Myocyte (in vitro differentiated cells): ENCODE measurements around the gene GMPPB. TPM values are rescaled to one million over a fixed set of nuclear protein-coding genes. Genes with fewer than 3 reads are reported as not detected.
A peak's percentile ranks its signal among the peaks of the same experiment; 100 is the strongest.
"Not testable (repeated sequence)": the region's sequence is repeated elsewhere in the genome, so short reads cannot be mapped to it uniquely, and the experiment has no call there.

Experiments
- DNase-seq: peaks from one replicate; pipeline ENCODE4 v3.0.0-alpha.2; 2012; ENCODE audit warnings: low read depth
- total RNA-seq: library from RNA; depleted of rRNA; stranded (reverse); fragments of >200 nt; gene quantifications from 2 replicates; pipeline ENCODE4 v1.2.3, GENCODE V29; 2014

The GMPPB gene
- total RNA-seq, 1 donor from 2014 or later: 30.0 TPM

GRCh38 chr3:49694409-49695070 is 29.2 kb downstream of the GMPPB start:
- DNase-seq: peak; percentile 91

- not testable (repeated sequence) for DNase-seq
These were observed 32.3 kb downstream of the GMPPB start for GRCh38 chr3:49691481-49691880.

- DNase-seq: not testable (repeated sequence)
These were observed 32.9 kb downstream of the GMPPB start for GRCh38 chr3:49690856-49691255.

GRCh38 chr3:49689908-49690624 is 33.7 kb downstream of the GMPPB start:
- DNase-seq: not testable (repeated sequence)

GRCh38 chr3:49689046-49689907 is 34.5 kb downstream of the GMPPB start, which contains the start of the genes MST1 and RNF123:
Gene MST1 (minus strand): TSS chr3:49689474. CDS start chr3:49688691, 783 bp downstream.
Gene RNF123 (plus strand): TSS chr3:49689557. CDS start chr3:49691166, 1,609 bp downstream.
- peak; percentile 94 for DNase-seq

GRCh38 chr3:49688338-49689045 is 35.3 kb downstream of the GMPPB start:
- DNase-seq: not testable (repeated sequence)

- not testable (repeated sequence) for DNase-seq
These were observed 36.3 kb downstream of the GMPPB start for GRCh38 chr3:49687424-49687795.

- not testable (repeated sequence) for DNase-seq
These were observed 36.9 kb downstream of the GMPPB start for GRCh38 chr3:49686769-49687423.

GRCh38 chr3:49686346-49686745 is 37.4 kb downstream of the GMPPB start:
- not testable (repeated sequence) for DNase-seq

GRCh38 chr3:49685846-49686245 is 37.9 kb downstream of the GMPPB start:
- DNase-seq: not testable (repeated sequence)

GRCh38 chr3:49685103-49685502 is 38.6 kb downstream of the GMPPB start:
- DNase-seq: not testable (repeated sequence)

GRCh38 chr3:49684453-49684852 is 39.3 kb downstream of the GMPPB start:
- DNase-seq: not testable (repeated sequence)

GRCh38 chr3:49683162-49683561 is 40.6 kb downstream of the GMPPB start:
- DNase-seq: no peak

- DNase-seq: no peak
These were observed 42.2 kb downstream of the GMPPB start for GRCh38 chr3:49681543-49681942.

- DNase-seq: no peak
These were observed 42.6 kb downstream of the GMPPB start for GRCh38 chr3:49681232-49681522.

- DNase-seq: no peak
These were observed 43.1 kb downstream of the GMPPB start for GRCh38 chr3:49680493-49681231.

GRCh38 chr3:49675912-49676311 is 47.8 kb downstream of the GMPPB start:
- no peak for DNase-seq

- no peak for DNase-seq
These were observed 49.2 kb downstream of the GMPPB start for GRCh38 chr3:49674497-49674983.

- peak; percentile 98 for DNase-seq
These were observed 49.8 kb downstream of the GMPPB start, which contains the start of gene APEH for GRCh38 chr3:49673715-49674496. Gene APEH (plus strand): TSS chr3:49674351. CDS start chr3:49674402, 51 bp downstream.
